GM12874 (cell line): ENCODE measurements around the gene PCYT1A.

ENCODE experiments used
- CTCF ChIP-seq: IDR thresholded peaks from 2 replicates; pipeline ENCODE4 v1.5.1; 2011; ENCODE audit warnings: low read depth, mild to moderate bottlenecking, control low read depth, low read length, moderate library complexity; ENCODE audit not compliant: insufficient read depth

The PCYT1A gene

GRCh38 chr3:196260784-196261183 lies 26.7 kb downstream of the PCYT1A start:
- TF ChIP-seq CTCF, result no peak

- no peak for TF ChIP-seq CTCF
Measured at GRCh38 chr3:196255776-196256175, 31.8 kb downstream of the PCYT1A start.

- no peak for TF ChIP-seq CTCF
Measured at GRCh38 chr3:196254376-196255283, 32.9 kb downstream of the PCYT1A start.

- TF ChIP-seq CTCF, result no peak
Measured at GRCh38 chr3:196251918-196252317, 35.6 kb downstream of the PCYT1A start.

- TF ChIP-seq CTCF, result no peak
Measured at GRCh38 chr3:196246612-196247308, 40.8 kb downstream of the PCYT1A start.

GRCh38 chr3:196241704-196242103 lies 45.8 kb downstream of the PCYT1A start:
- no peak for TF ChIP-seq CTCF

- TF ChIP-seq CTCF, result no peak
Measured at GRCh38 chr3:196240424-196240823, 47.1 kb downstream of the PCYT1A start.
